K562 (cell line): ENCODE results near the gene GABPB2. TPM values are rescaled to one million over a fixed set of nuclear protein-coding genes. Genes with fewer than 3 reads are reported as not detected.

Source experiments
- BRD9 ChIP-seq: fragments of 450-650 bp; IDR thresholded peaks from 2 replicates; pipeline ENCODE4 v1.6.1; 2018; ENCODE audit warnings: low read depth; ENCODE audit not compliant: partially characterized antibody
- CTCF ChIP-seq, 3 experiments: IDR thresholded peaks in 2 of 3; conservative IDR thresholded peaks in 1 of 3; 2 replicates each; pipeline ENCODE4 v1.5.1; 2011 to 2012; ENCODE audit warnings: low read length in 3 of 3, mild to moderate bottlenecking in 3 of 3, control low read depth in 2 of 3, improper control_type of control experiment in 1 of 3, inconsistent platforms in 1 of 3, low read depth in 1 of 3, mixed read lengths in 1 of 3, moderate library complexity in 1 of 3; ENCODE audit not compliant: insufficient read depth in 2 of 3
- E4F1 ChIP-seq: fragments of 250-450 bp; sonication (Bioruptor Pico); IDR thresholded peaks from 2 replicates; pipeline ENCODE4 v1.5.0; 2021; ENCODE audit warnings: mild to moderate bottlenecking, borderline replicate concordance
- ELF2 ChIP-seq: fragments of 250-450 bp; sonication (Bioruptor Pico); IDR thresholded peaks from 2 replicates; pipeline ENCODE4 v1.5.0; 2021; ENCODE audit warnings: mild to moderate bottlenecking
- ETS2 ChIP-seq: IDR thresholded peaks from 2 replicates; pipeline ENCODE4 v1.6.1; 2016; ENCODE audit warnings: borderline replicate concordance, missing genetic modification characterization, mild to moderate bottlenecking, moderate library complexity, missing compliant biosample characterization; ENCODE audit not compliant: poor library complexity, severe bottlenecking
- FOXK2 ChIP-seq, 2 experiments: fragments of 450-650 bp; IDR thresholded peaks in 1 of 2; conservative IDR thresholded peaks in 1 of 2; 2 replicates each; pipeline ENCODE4 v1.6.1; 2016; ENCODE audit warnings: low read depth in 2 of 2, mild to moderate bottlenecking in 1 of 2
- MED1 ChIP-seq: sonication (generic); formaldehyde crosslinking; IDR thresholded peaks from 2 replicates; pipeline ENCODE4 v1.8.1; 2023; ENCODE audit warnings: missing genetic modification reagents, borderline replicate concordance
- MTA1 ChIP-seq: fragments of 450-650 bp; IDR thresholded peaks from 2 replicates; pipeline ENCODE4 v1.6.1; 2017; ENCODE audit warnings: borderline replicate concordance
- NCOA2 ChIP-seq, 2 experiments: fragments of 450-650 bp; IDR thresholded peaks; 2 replicates each; pipeline ENCODE4 v1.6.1; 2018; ENCODE audit warnings: mild to moderate bottlenecking in 2 of 2, moderate library complexity in 1 of 2; ENCODE audit not compliant: partially characterized antibody in 2 of 2
- PRPF4 ChIP-seq: fragments of 200-400 bp; formaldehyde crosslinking; IDR thresholded peaks from one replicate; pipeline ENCODE4 v1.6.1; 2017; ENCODE audit warnings: low read length, low read depth, mild to moderate bottlenecking; ENCODE audit not compliant: insufficient read depth, poor library complexity, severe bottlenecking
- SMARCE1 ChIP-seq: fragments of 450-650 bp; IDR thresholded peaks from 2 replicates; pipeline ENCODE4 v1.7.1; 2016; ENCODE audit warnings: mild to moderate bottlenecking
- SOX6 ChIP-seq: fragments of 450-650 bp; IDR thresholded peaks from 2 replicates; pipeline ENCODE4 v1.6.1; 2014; ENCODE audit warnings: mild to moderate bottlenecking
- TAF1 ChIP-seq: IDR thresholded peaks from 2 replicates; pipeline ENCODE4 v1.6.1; 2011; ENCODE audit warnings: mild to moderate bottlenecking, low read length, moderate library complexity; ENCODE audit not compliant: insufficient read depth, control insufficient read depth, severe bottlenecking; ENCODE audit errors: extremely low read depth
- ZBTB5 ChIP-seq: fragments of 450-650 bp; IDR thresholded peaks from 2 replicates; pipeline ENCODE4 v1.6.1; 2017; ENCODE audit warnings: antibody characterized with exemption
- ZNF668 ChIP-seq: fragments of 250-450 bp; sonication (Bioruptor Pico); IDR thresholded peaks from 2 replicates; pipeline ENCODE4 v1.8.0; 2022; ENCODE audit warnings: mild to moderate bottlenecking, inconsistent platforms
- polyA plus RNA-seq, 8 experiments: library from polyadenylated mRNA; depleted of rRNA in 4 of 8; stranded (reverse) in 5 of 8; unstranded in 3 of 8; fragments of >200 nt; fragmentation: Nextera tagmentation in 2 of 8; fragmentation: Illumina TruSeq in 1 of 8; extraction: Ambion mirVana in 2 of 8; extraction: Trizol in 1 of 8; gene quantifications; 2 replicates each; pipeline versions ENCODE4 v1.2.1 to v1.2.3, GENCODE V29; 2011 to 2014; ENCODE audit warnings: inconsistent platforms in 1 of 8, missing spikeins in 1 of 8
- total RNA-seq, 7 experiments: library from RNA; depleted of rRNA in 6 of 7; stranded (reverse); fragments of >200 nt in 6 of 7; fragmentation: Illumina TruSeq in 2 of 7; extraction: Trizol in 2 of 7; gene quantifications; 2 replicates each; pipeline versions ENCODE4 v1.2.1 to v1.2.3, GENCODE V29; 2011 to 2021; ENCODE audit warnings: low replicate concordance in 1 of 7
- TF ChIP-seq, protein P1 (sequence below): fragments of 450-650 bp; IDR thresholded peaks from 2 replicates; pipeline ENCODE4 v1.6.1; 2016; ENCODE audit warnings: borderline replicate concordance
- TF ChIP-seq, protein P2 (sequence below): sonication (generic); formaldehyde crosslinking; IDR thresholded peaks from 2 replicates; pipeline ENCODE4 v1.9.0; 2022; ENCODE audit warnings: mild to moderate bottlenecking, missing genetic modification reagents

GABPB2 gene
- total and polyA plus RNA-seq, 9 of the 15 experiments (the other 6 are each of a cell fraction or from before 2014, with no cell fraction given): 2.2 to 13.3 (median 6.1) TPM

- TF ChIP-seq, protein P1, sequence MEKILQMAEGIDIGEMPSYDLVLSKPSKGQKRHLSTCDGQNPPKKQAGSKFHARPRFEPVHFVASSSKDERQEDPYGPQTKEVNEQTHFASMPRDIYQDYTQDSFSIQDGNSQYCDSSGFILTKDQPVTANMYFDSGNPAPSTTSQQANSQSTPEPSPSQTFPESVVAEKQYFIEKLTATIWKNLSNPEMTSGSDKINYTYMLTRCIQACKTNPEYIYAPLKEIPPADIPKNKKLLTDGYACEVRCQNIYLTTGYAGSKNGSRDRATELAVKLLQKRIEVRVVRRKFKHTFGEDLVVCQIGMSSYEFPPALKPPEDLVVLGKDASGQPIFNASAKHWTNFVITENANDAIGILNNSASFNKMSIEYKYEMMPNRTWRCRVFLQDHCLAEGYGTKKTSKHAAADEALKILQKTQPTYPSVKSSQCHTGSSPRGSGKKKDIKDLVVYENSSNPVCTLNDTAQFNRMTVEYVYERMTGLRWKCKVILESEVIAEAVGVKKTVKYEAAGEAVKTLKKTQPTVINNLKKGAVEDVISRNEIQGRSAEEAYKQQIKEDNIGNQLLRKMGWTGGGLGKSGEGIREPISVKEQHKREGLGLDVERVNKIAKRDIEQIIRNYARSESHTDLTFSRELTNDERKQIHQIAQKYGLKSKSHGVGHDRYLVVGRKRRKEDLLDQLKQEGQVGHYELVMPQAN: peak; percentile 11
- TF ChIP-seq ZBTB5: no peak
- peak; percentile 12 for TF ChIP-seq TAF1
- TF ChIP-seq MED1 (CRISPR knock-in tag): no peak
- TF ChIP-seq BRD9: peak; percentile 81
- TF ChIP-seq SMARCE1: no peak
- no peak for TF ChIP-seq E4F1 (CRISPR knock-in tag)
- peak; percentile 28; the same call in 1 of the 2 replicates for TF ChIP-seq SOX6
- no peak for TF ChIP-seq ZNF668
- 0 out of 4 replicates have a peak, but pooled peaks of 1 of the 2 experiments have one; percentile 14 for TF ChIP-seq FOXK2 (conservative IDR thresholded peaks at IDR 0.05 in 1 of 2, IDR thresholded peaks at IDR 0.05 in 1 of 2; ENCODE audit: low read depth in 2 of 2)
- no peak for TF ChIP-seq ELF2 (CRISPR knock-in tag)
- peak in 1 of 2 experiments; percentile 43 for TF ChIP-seq NCOA2 (IDR thresholded peaks at IDR 0.05; ENCODE audit: partially characterized antibody in 2 of 2)
- no peak for TF ChIP-seq MTA1
- TF ChIP-seq PRPF4: no peak
- TF ChIP-seq CTCF (IDR thresholded peaks at IDR 0.05 in 2 of 3, conservative IDR thresholded peaks at IDR 0.05 in 1 of 3; ENCODE audit: insufficient read depth in 2 of 3, low read depth in 1 of 3, low read length in 3 of 3): 0 out of 6 replicates have a peak, but pooled peaks of 1 of the 3 experiments have one; percentile 12
- TF ChIP-seq, protein P2, sequence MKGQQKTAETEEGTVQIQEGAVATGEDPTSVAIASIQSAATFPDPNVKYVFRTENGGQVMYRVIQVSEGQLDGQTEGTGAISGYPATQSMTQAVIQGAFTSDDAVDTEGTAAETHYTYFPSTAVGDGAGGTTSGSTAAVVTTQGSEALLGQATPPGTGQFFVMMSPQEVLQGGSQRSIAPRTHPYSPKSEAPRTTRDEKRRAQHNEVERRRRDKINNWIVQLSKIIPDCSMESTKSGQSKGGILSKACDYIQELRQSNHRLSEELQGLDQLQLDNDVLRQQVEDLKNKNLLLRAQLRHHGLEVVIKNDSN: no peak
- TF ChIP-seq ETS2 (tag): no peak
These were observed 9.7 kb upstream of the GABPB2 start (continued) for GRCh38 chr1:151060657-151061421.
